Measurements from ENCODE around the gene TCEAL3.

DNA sequence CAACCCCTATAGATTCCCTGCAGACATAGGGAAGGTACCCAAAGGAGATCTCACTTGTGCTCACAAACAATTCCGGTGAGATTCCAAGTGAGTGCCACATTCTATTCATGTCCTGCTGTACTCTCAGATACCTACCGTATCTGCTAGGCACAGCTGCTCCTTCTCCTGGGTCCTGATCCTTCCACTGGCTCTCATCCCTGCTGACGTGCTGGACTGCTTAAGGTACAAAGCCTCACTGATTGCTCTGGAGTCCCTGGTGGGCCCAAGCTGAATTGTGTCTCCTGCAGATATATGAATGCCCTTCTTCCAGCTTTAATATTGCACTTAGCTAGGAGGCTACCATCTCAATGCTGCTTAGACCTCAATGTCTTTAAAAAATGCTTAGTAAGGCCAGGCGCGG, 23.4 kb downstream of the TCEAL3 start:
- no peak for TF ChIP-seq CTCF (IDR thresholded peaks at IDR 0.05)
- no peak for TF ChIP-seq POLR2A (IDR thresholded peaks at IDR 0.05)
